ENCODE results near the gene CUEDC1. TPM values are rescaled to one million over a fixed set of nuclear protein-coding genes. Genes with fewer than 3 reads are reported as not detected.

The CUEDC1 gene
- total and polyA plus RNA-seq, 2 of the 13 experiments (the other 11 are each of a cell fraction or from before 2014, with no cell fraction given) = 7.4 to 12.9 TPM

GRCh38 chr17:57892820-57893595 lies 62.2 kb downstream of the CUEDC1 start (continued):
- TF ChIP-seq NONO (IDR thresholded peaks at IDR 0.05) (no peak), NONO (CRISPR knock-in tag; conservative IDR thresholded peaks at IDR 0.05) (peak; percentile 76; the same call in 1 of the 2 replicates), ZHX1 (CRISPR knock-in tag; IDR thresholded peaks at IDR 0.05; ENCODE audit: low read depth) (no peak), ZNF329 (CRISPR knock-in tag; IDR thresholded peaks at IDR 0.05; ENCODE audit: low read depth) (peak; percentile 63), FOXA3 (CRISPR knock-in tag; IDR thresholded peaks at IDR 0.05) (no peak), ARID5B (CRISPR knock-in tag; IDR thresholded peaks at IDR 0.05) (peak; percentile 9; the same call in 1 of the 2 replicates), ZNF207 (IDR thresholded peaks at IDR 0.05; ENCODE audit: borderline replicate concordance) (0 out of 2 replicates have a peak, but pooled peaks have one; percentile 51), ZNF431 (CRISPR knock-in tag; IDR thresholded peaks at IDR 0.05; ENCODE audit: borderline replicate concordance, low read depth) (no peak), JDP2 (CRISPR knock-in tag; IDR thresholded peaks at IDR 0.05; ENCODE audit: borderline replicate concordance) (no peak), ZNF7 (CRISPR knock-in tag; IDR thresholded peaks at IDR 0.05) (no peak), NR1H2 (CRISPR knock-in tag; IDR thresholded peaks at IDR 0.05; ENCODE audit: borderline replicate concordance, low read depth) (no peak), PRDM15 (CRISPR knock-in tag; IDR thresholded peaks at IDR 0.05) (no peak), ZNF253 (CRISPR knock-in tag; IDR thresholded peaks at IDR 0.05; ENCODE audit: borderline replicate concordance) (no peak), ONECUT2 (CRISPR knock-in tag; IDR thresholded peaks at IDR 0.05) (no peak), ZFP82 (CRISPR knock-in tag; IDR thresholded peaks at IDR 0.05; ENCODE audit: borderline replicate concordance) (no peak), ZNF788 (CRISPR knock-in tag; IDR thresholded peaks at IDR 0.05; ENCODE audit: borderline replicate concordance) (peak; percentile 61; the same call in 1 of the 2 replicates), DMAP1 (CRISPR knock-in tag; IDR thresholded peaks at IDR 0.05) (peak; percentile 66)
- TF ChIP-seq, protein P1, sequence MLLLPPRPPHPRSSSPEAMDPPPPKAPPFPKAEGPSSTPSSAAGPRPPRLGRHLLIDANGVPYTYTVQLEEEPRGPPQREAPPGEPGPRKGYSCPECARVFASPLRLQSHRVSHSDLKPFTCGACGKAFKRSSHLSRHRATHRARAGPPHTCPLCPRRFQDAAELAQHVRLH (CRISPR knock-in tag; IDR thresholded peaks at IDR 0.05; ENCODE audit: borderline replicate concordance, low read depth) = no peak

All from HepG2 (cell line).